Measurements from ENCODE around the gene ITPKC. TPM values are rescaled to one million over a fixed set of nuclear protein-coding genes. Genes with fewer than 3 reads are reported as not detected.

ITPKC gene
- total RNA-seq, 1 donor from 2014 or later: 10.9 TPM

- H3K9me3 Mint-ChIP-seq (ENCODE audit: unreplicated experiment): no peaks in the 10 kb centered on the region
- H3K36me3 Mint-ChIP-seq (ENCODE audit: unreplicated experiment): peaks cover 44% of the 10 kb centered on the region
- DNase-seq (ENCODE audit: extremely low spot score, unreplicated experiment): no peak
Observed at GRCh38 chr19:40682431-40682964, 34.4 kb upstream of the ITPKC start.

GRCh38 chr19:40683437-40683836 is 33.5 kb upstream of the ITPKC start:
- no peak overlapping the region for H3K4me3 Mint-ChIP-seq (ENCODE audit: unreplicated experiment)
- DNase-seq (ENCODE audit: extremely low spot score, unreplicated experiment): no peak
- H3K4me1 Mint-ChIP-seq (ENCODE audit: unreplicated experiment): no peaks in the 10 kb centered on the region
- H3K27me3 Mint-ChIP-seq (ENCODE audit: unreplicated experiment): no peaks in the 10 kb centered on the region
- no peaks in the 10 kb centered on the region for H3K9me3 Mint-ChIP-seq (ENCODE audit: unreplicated experiment)
- H3K27ac Mint-ChIP-seq (ENCODE audit: unreplicated experiment): no peak overlapping the region
- H3K36me3 Mint-ChIP-seq (ENCODE audit: unreplicated experiment): peaks cover 34% of the 10 kb centered on the region
- no peak for TF ChIP-seq CTCF (IDR thresholded peaks at IDR 0.05)

More at GRCh38 chr19:40682431-40682964, 34.4 kb upstream of the ITPKC start:
- H3K4me3 Mint-ChIP-seq (ENCODE audit: unreplicated experiment): no peak overlapping the region
- no peaks in the 10 kb centered on the region for H3K27me3 Mint-ChIP-seq (ENCODE audit: unreplicated experiment)
- H3K4me1 Mint-ChIP-seq (ENCODE audit: unreplicated experiment): no peaks in the 10 kb centered on the region
- no peak overlapping the region for H3K27ac Mint-ChIP-seq (ENCODE audit: unreplicated experiment)
- no peak for TF ChIP-seq CTCF (IDR thresholded peaks at IDR 0.05)

GRCh38 chr19:40684280-40684679 is 32.6 kb upstream of the ITPKC start:
- Mint-ChIP-seq H3K9me3 (ENCODE audit: unreplicated experiment) (no peaks in the 10 kb centered on the region), H3K36me3 (ENCODE audit: unreplicated experiment) (peaks cover 31% of the 10 kb centered on the region), H3K27ac (ENCODE audit: unreplicated experiment) (no peak overlapping the region), H3K4me3 (ENCODE audit: unreplicated experiment) (no peak overlapping the region), H3K27me3 (ENCODE audit: unreplicated experiment) (no peaks in the 10 kb centered on the region), H3K4me1 (ENCODE audit: unreplicated experiment) (no peaks in the 10 kb centered on the region)
- no peak for TF ChIP-seq CTCF (IDR thresholded peaks at IDR 0.05)
- no peak for DNase-seq (ENCODE audit: extremely low spot score, unreplicated experiment)

GRCh38 chr19:40685016-40685526 is 31.8 kb upstream of the ITPKC start:
- Mint-ChIP-seq H3K36me3 (ENCODE audit: unreplicated experiment) (peaks cover 29% of the 10 kb centered on the region), H3K9me3 (ENCODE audit: unreplicated experiment) (no peaks in the 10 kb centered on the region), H3K27me3 (ENCODE audit: unreplicated experiment) (no peaks in the 10 kb centered on the region), H3K27ac (ENCODE audit: unreplicated experiment) (no peak overlapping the region), H3K4me1 (ENCODE audit: unreplicated experiment) (no peaks in the 10 kb centered on the region), H3K4me3 (ENCODE audit: unreplicated experiment) (no peak overlapping the region)
- no peak for TF ChIP-seq CTCF (IDR thresholded peaks at IDR 0.05)
- DNase-seq (ENCODE audit: extremely low spot score, unreplicated experiment): no peak

GRCh38 chr19:40685563-40685962 is 31.3 kb upstream of the ITPKC start:
- Mint-ChIP-seq H3K9me3 (ENCODE audit: unreplicated experiment) (no peaks in the 10 kb centered on the region), H3K4me3 (ENCODE audit: unreplicated experiment) (no peak overlapping the region), H3K27me3 (ENCODE audit: unreplicated experiment) (no peaks in the 10 kb centered on the region), H3K36me3 (ENCODE audit: unreplicated experiment) (peaks cover 29% of the 10 kb centered on the region), H3K27ac (ENCODE audit: unreplicated experiment) (no peak overlapping the region), H3K4me1 (ENCODE audit: unreplicated experiment) (no peaks in the 10 kb centered on the region)
- no peak for DNase-seq (ENCODE audit: extremely low spot score, unreplicated experiment)
- TF ChIP-seq CTCF (IDR thresholded peaks at IDR 0.05): no peak

Data from osteocyte (in vitro differentiated cells).